Lower lobe of right lung (tissue), 2 donors: ENCODE results near the gene TRMT11. TPM values are rescaled to one million over a fixed set of nuclear protein-coding genes. Genes with fewer than 3 reads are reported as not detected.

Experiments used
- ATAC-seq, 2 donors: fragments of 200-7000 bp; cut with Tn5 transposase; one replicate each; pipeline ENCODE4 v1.9.1; 2020 to 2022; ENCODE audit warnings: mild to moderate bottlenecking in 2 of 2, moderate library complexity in 2 of 2
- DNase-seq: peaks from one replicate; pipeline ENCODE4 v3.0.0-alpha.2; 2020
- H3K27ac ChIP-seq: fragments of 200-600 bp; one replicate; pipeline ENCODE4 v1.8.0; 2022
- H3K27me3 ChIP-seq: fragments of 200-600 bp; one replicate; pipeline ENCODE4 v1.8.0; 2022; ENCODE audit warnings: low read depth
- H3K36me3 ChIP-seq: fragments of 200-600 bp; one replicate; pipeline ENCODE4 v1.8.0; 2022; ENCODE audit warnings: mild to moderate bottlenecking
- H3K4me1 ChIP-seq: fragments of 200-600 bp; one replicate; pipeline ENCODE4 v1.8.0; 2022
- H3K4me3 ChIP-seq: fragments of 200-600 bp; one replicate; pipeline ENCODE4 v1.8.0; 2022; ENCODE audit warnings: mild to moderate bottlenecking
- H3K9me3 ChIP-seq: fragments of 200-600 bp; one replicate; pipeline ENCODE4 v1.8.0; 2022
- CTCF ChIP-seq: fragments of 200-600 bp; IDR thresholded peaks from one replicate; pipeline ENCODE4 v1.8.0; 2022; ENCODE audit warnings: antibody characterized with exemption, mild to moderate bottlenecking
- intact Hi-C: fragments of 100-400 bp; cut with DNase I; formaldehyde crosslinking; loops from one replicate; pipeline ENCODE4 v1.11.0; 2022
- total RNA-seq: library from RNA; stranded (reverse); fragmentation: NEBNext Ultra II Directional; extraction: Animal tissue kit (Norgen Biotek cat#: 25700); gene quantifications from one replicate; pipeline ENCODE4 v1.2.1, GENCODE V29; 2021
- donor health status: DM: no; HTN: yes; CAD: no; lungs with severe emphysema.

TRMT11 gene
- total RNA-seq, 1 donor from 2014 or later, result 17.1 TPM

- H3K4me3 ChIP-seq, result no peak overlapping the region
- DNase-seq, result no peak
- intact Hi-C loops, result no loop called here
- peak in 1 of 2 donors; percentile 39 for ATAC-seq
- H3K9me3 ChIP-seq, result no peaks in the 10 kb centered on the region
- peaks cover 8% of the 10 kb centered on the region for H3K36me3 ChIP-seq
- H3K27ac ChIP-seq, result peak overlapping the region; percentile 48
- H3K4me1 ChIP-seq, result peaks cover 10% of the 10 kb centered on the region
- no peak for TF ChIP-seq CTCF
- H3K27me3 ChIP-seq, result no peaks in the 10 kb centered on the region
Observed at GRCh38 chr6:126040394-126040793, 54.1 kb downstream of the TRMT11 start.

- Histone ChIP-seq H3K36me3 (peaks cover 8% of the 10 kb centered on the region), H3K27ac (peak overlapping the region; percentile 48), H3K9me3 (no peaks in the 10 kb centered on the region), H3K27me3 (no peaks in the 10 kb centered on the region), H3K4me1 (peaks cover 10% of the 10 kb centered on the region), H3K4me3 (no peak overlapping the region)
- intact Hi-C loops, result no loop called here
- DNase-seq (no peak), ATAC-seq (peak; percentile 60 to 95)
- no peak for TF ChIP-seq CTCF
Observed at GRCh38 chr6:126040826-126041225, 54.5 kb downstream of the TRMT11 start.

GRCh38 chr6:126041516-126041915 is 55.2 kb downstream of the TRMT11 start:
- peak overlapping the region; percentile 48 for H3K27ac ChIP-seq
- H3K4me1 ChIP-seq, result peaks cover 10% of the 10 kb centered on the region
- H3K4me3 ChIP-seq, result no peak overlapping the region
- intact Hi-C loops, result no loop called here
- no peak for ATAC-seq
- no peak for TF ChIP-seq CTCF
- H3K27me3 ChIP-seq, result no peaks in the 10 kb centered on the region
- DNase-seq, result no peak
- no peaks in the 10 kb centered on the region for H3K9me3 ChIP-seq
- H3K36me3 ChIP-seq, result peaks cover 8% of the 10 kb centered on the region

- TF ChIP-seq CTCF, result no peak
- DNase-seq, result no peak
- no peaks in the 10 kb centered on the region for H3K9me3 ChIP-seq
- ATAC-seq, result no peak
- intact Hi-C loops, result no loop called here
- peaks cover 8% of the 10 kb centered on the region for H3K36me3 ChIP-seq
- H3K4me3 ChIP-seq, result no peak overlapping the region
- no peak overlapping the region for H3K27ac ChIP-seq
- H3K27me3 ChIP-seq, result no peaks in the 10 kb centered on the region
- H3K4me1 ChIP-seq, result peaks cover 10% of the 10 kb centered on the region
Observed at GRCh38 chr6:126042001-126042419, 55.7 kb downstream of the TRMT11 start.

GRCh38 chr6:126047648-126048047 is 61.3 kb downstream of the TRMT11 start:
- DNase-seq (no peak), ATAC-seq (no peak)
- Histone ChIP-seq H3K4me1 (no peaks in the 10 kb centered on the region), H3K4me3 (no peak overlapping the region), H3K27ac (no peak overlapping the region), H3K27me3 (no peaks in the 10 kb centered on the region), H3K36me3 (peaks cover 15% of the 10 kb centered on the region), H3K9me3 (no peaks in the 10 kb centered on the region)
- TF ChIP-seq CTCF, result no peak
- intact Hi-C loops, result no loop called here

- Histone ChIP-seq H3K4me1 (no peaks in the 10 kb centered on the region), H3K9me3 (no peaks in the 10 kb centered on the region), H3K27ac (no peak overlapping the region), H3K36me3 (peaks cover 24% of the 10 kb centered on the region), H3K27me3 (no peaks in the 10 kb centered on the region), H3K4me3 (no peak overlapping the region)
- DNase-seq, result no peak
- ATAC-seq, result no peak
- intact Hi-C loops, result no loop called here
- TF ChIP-seq CTCF, result no peak
Observed at GRCh38 chr6:126048635-126049034, 62.3 kb downstream of the TRMT11 start.
